ENCODE results near the gene CCDC7.

Gene CCDC7

DNA sequence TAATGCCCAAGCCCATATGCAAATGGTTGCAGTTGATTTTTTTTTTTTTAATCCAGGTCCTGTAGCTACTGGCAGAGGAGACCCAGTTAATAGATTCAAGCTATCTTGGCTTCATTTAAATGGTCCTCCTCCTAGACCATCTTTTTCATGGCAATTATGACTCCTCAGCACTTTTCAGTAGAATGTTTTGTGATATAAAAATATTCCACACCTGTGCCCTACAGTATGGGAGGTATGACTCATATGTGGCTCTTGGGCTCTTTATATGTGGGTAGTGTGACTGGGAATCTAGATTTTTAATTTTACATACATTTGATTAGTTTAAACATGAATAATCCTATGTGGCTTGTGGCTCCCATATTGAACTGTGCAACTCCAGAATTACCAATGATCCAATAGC is 432.0 kb downstream of the CCDC7 start:
- H3K36me3 ChIP-seq (ENCODE audit: control insufficient read depth, insufficient read depth, low read length) = no peaks in the 10 kb centered on the region
- no peak overlapping the region for H3K27ac ChIP-seq (ENCODE audit: low read depth, low read length, severe bottlenecking)
- H3K4me3 ChIP-seq (ENCODE audit: extremely low read depth, insufficient read depth, low read length, poor library complexity, severe bottlenecking) = no peak overlapping the region
- H3K9me3 ChIP-seq (ENCODE audit: control insufficient read depth, low read length) = no peaks in the 10 kb centered on the region
- no peaks in the 10 kb centered on the region for H3K4me1 ChIP-seq (ENCODE audit: control insufficient read depth, insufficient read depth, low read length, poor library complexity, severe bottlenecking)

DNA sequence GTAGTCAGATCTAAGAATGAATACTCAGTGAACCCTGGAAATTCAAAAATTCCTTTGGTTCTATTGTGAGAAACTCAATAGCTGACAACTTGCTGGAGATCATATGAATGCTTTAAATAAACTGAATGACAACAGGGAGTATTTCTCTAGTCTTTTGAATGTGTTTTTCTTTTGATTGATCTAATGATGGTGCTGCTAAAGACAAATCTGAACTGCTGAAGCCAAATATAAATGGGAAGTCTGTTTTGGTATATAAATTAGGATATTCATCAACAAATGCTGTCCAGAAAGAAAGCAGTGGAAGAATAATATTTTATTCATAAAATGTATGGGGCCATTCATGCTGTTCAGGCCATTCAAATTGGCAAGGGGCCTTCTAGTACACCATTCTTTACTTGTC is 432.7 kb downstream of the CCDC7 start:
- no peaks in the 10 kb centered on the region for H3K4me1 ChIP-seq (ENCODE audit: control insufficient read depth, insufficient read depth, low read length, poor library complexity, severe bottlenecking)
- H3K27ac ChIP-seq (ENCODE audit: low read depth, low read length, severe bottlenecking) = no peak overlapping the region
- no peaks in the 10 kb centered on the region for H3K36me3 ChIP-seq (ENCODE audit: control insufficient read depth, insufficient read depth, low read length)
- no peak overlapping the region for H3K4me3 ChIP-seq (ENCODE audit: extremely low read depth, insufficient read depth, low read length, poor library complexity, severe bottlenecking)
- no peaks in the 10 kb centered on the region for H3K9me3 ChIP-seq (ENCODE audit: control insufficient read depth, low read length)

DNA sequence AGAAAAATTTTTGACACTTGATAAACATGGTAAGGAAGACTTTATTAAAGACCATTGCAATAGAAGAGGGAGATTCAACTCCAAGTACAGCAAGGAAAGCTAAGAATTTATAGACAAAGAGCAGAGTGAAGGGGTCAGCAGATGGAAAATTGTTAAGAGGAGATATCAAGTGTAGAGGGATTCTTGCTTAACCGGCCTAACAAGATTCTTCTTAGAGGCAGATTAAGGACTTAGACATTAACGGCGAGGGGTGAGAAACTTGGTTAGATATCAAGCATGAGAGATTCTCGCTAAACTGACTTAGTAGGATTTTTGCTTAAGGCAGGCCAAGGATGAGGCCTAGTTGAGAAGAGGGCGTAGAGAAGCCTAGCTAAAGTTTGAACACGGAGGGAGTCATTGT is 436.1 kb downstream of the CCDC7 start:
- no peak overlapping the region for H3K4me3 ChIP-seq (ENCODE audit: extremely low read depth, insufficient read depth, low read length, poor library complexity, severe bottlenecking)
- WGBS, 2 experiments (ENCODE audit: insufficient coverage in 2 of 2) = 96% methylated on average over 5 of the region's 6 CpGs
- H3K9me3 ChIP-seq (ENCODE audit: control insufficient read depth, low read length) = no peaks in the 10 kb centered on the region
- H3K27ac ChIP-seq (ENCODE audit: low read depth, low read length, severe bottlenecking) = no peak overlapping the region
- H3K36me3 ChIP-seq (ENCODE audit: control insufficient read depth, insufficient read depth, low read length) = no peaks in the 10 kb centered on the region
- no peaks in the 10 kb centered on the region for H3K4me1 ChIP-seq (ENCODE audit: control insufficient read depth, insufficient read depth, low read length, poor library complexity, severe bottlenecking)

DNA sequence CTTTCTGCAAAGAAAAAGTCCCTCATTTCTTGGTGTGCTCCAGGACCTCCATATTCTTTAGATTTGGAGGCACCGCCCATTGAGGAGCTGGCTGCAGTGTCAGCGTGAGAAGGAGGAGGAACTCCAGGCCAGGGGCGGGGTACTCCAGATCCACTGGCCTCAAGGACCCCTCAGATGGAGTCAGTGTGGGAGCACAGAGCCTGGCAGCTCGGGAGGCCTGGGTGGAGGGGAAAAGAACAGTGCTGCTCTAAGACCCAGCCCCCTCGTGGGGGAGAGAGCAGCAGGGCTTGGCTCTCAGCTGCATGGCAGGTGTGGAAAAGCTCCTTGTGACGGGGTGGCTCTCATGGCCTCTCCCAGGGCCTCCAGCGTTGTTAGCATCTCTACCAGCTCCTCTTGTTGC is 441.5 kb downstream of the CCDC7 start:
- Histone ChIP-seq H3K27ac (ENCODE audit: low read depth, low read length, severe bottlenecking) (no peak overlapping the region), H3K36me3 (ENCODE audit: control insufficient read depth, insufficient read depth, low read length) (no peaks in the 10 kb centered on the region), H3K4me1 (ENCODE audit: control insufficient read depth, insufficient read depth, low read length, poor library complexity, severe bottlenecking) (no peaks in the 10 kb centered on the region), H3K4me3 (ENCODE audit: extremely low read depth, insufficient read depth, low read length, poor library complexity, severe bottlenecking) (no peak overlapping the region), H3K9me3 (ENCODE audit: control insufficient read depth, low read length) (no peaks in the 10 kb centered on the region)
- WGBS, 2 experiments (ENCODE audit: insufficient coverage in 2 of 2) = 83 to 89% methylated on average over 6 to 7 of the region's 7 CpGs

DNA sequence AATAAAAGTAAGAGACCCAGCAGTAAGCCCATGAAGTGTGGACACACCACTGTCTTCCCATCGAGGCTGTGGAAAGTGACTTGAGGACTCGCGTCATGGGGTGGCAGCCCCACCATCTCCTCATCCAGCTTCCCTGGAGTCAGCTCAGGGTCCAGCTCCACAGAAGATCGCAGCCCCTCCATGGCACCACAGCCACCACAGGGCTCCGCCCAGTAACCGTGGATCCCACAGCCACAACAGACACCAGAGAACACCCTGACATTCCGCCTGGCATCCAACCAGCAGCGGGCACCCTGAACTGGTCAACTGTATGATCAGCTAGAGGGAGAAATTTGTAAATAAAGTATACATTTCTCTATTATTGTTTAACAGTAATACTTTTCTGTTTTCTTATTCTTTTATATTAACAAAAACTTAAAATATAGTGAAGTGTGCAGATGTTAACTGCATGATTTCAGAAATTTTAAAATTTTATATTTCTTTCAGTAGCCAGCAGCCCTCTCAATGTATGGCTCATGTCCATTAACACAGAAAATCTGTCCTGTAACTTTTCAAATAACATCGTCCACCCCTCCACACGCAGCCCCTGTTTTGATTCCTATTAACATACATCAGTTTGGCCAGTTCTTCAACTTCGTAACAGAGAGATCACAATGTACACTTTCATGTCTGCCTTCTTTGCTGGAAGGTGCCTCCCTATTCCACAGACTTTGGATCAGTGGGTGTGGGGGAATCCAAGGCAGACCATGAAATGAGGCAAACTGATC is 442.4 kb downstream of the CCDC7 start:
- H3K9me3 ChIP-seq (ENCODE audit: control insufficient read depth, low read length) = no peaks in the 10 kb centered on the region
- no peaks in the 10 kb centered on the region for H3K36me3 ChIP-seq (ENCODE audit: control insufficient read depth, insufficient read depth, low read length)
- WGBS, 2 experiments (ENCODE audit: insufficient coverage in 2 of 2) = 95 to 100% methylated on average over 5 to 6 of the region's 11 CpGs
- no peak overlapping the region for H3K4me3 ChIP-seq (ENCODE audit: extremely low read depth, insufficient read depth, low read length, poor library complexity, severe bottlenecking)
- H3K27ac ChIP-seq (ENCODE audit: low read depth, low read length, severe bottlenecking) = no peak overlapping the region
- H3K4me1 ChIP-seq (ENCODE audit: control insufficient read depth, insufficient read depth, low read length, poor library complexity, severe bottlenecking) = no peaks in the 10 kb centered on the region

DNA sequence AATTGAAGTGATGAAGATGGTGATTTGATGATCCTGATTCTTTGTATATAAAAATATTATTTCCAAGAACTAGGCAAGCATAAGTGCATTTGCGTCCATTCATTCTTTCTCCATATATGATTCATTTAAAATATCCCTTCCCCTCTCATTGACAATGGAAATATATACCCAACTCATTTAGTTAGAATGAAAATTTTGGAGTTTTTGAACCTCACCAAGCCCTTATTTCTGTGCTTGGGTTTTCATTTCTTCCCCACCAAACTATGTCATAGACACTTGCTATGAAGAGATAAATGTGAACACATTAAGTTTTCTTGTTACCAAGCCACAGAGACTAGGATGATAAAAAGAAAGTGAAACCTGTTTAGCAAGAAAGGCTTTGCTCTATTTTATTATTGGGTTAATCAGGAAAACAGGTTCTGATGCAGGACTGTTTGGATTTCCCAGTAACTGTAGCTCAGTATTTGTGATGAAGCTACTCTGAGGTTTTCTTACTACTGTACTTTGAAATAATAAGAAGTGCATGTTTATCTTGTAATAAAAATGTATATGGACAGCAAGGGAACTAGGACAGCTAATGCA is 443.8 kb downstream of the CCDC7 start:
- Histone ChIP-seq H3K4me1 (ENCODE audit: control insufficient read depth, insufficient read depth, low read length, poor library complexity, severe bottlenecking) (no peaks in the 10 kb centered on the region), H3K9me3 (ENCODE audit: control insufficient read depth, low read length) (no peaks in the 10 kb centered on the region), H3K36me3 (ENCODE audit: control insufficient read depth, insufficient read depth, low read length) (no peaks in the 10 kb centered on the region), H3K4me3 (ENCODE audit: extremely low read depth, insufficient read depth, low read length, poor library complexity, severe bottlenecking) (no peak overlapping the region), H3K27ac (ENCODE audit: low read depth, low read length, severe bottlenecking) (no peak overlapping the region)
- WGBS, 2 experiments (ENCODE audit: insufficient coverage in 2 of 2) = no CpG with 5 or more reads among the region's 1 CpG

DNA sequence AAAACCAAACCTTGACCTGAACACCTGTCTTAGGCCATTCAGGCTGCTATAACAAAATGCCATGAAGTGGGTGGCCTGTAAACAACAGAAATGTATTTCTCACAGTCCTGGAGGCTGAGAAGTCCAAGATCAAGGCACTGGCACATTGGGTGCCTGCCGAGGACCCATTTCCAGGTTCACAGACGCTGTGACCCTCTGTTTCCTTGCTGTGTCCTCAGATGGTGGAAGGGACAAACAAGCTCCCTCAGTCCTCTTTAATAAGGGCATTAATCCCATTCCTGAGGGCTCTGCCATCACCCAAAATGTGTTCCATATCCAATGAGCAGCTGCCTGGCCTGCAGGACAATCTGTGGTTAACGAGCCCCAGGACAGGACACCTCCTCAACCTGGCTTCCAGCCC is 444.5 kb downstream of the CCDC7 start:
- H3K4me3 ChIP-seq (ENCODE audit: extremely low read depth, insufficient read depth, low read length, poor library complexity, severe bottlenecking) = no peak overlapping the region
- 90 to 100% methylated on average over 2 of the region's 3 CpGs for WGBS, 2 experiments (ENCODE audit: insufficient coverage in 2 of 2)
- no peak overlapping the region for H3K27ac ChIP-seq (ENCODE audit: low read depth, low read length, severe bottlenecking)
- no peaks in the 10 kb centered on the region for H3K4me1 ChIP-seq (ENCODE audit: control insufficient read depth, insufficient read depth, low read length, poor library complexity, severe bottlenecking)
- H3K36me3 ChIP-seq (ENCODE audit: control insufficient read depth, insufficient read depth, low read length) = peaks cover 3% of the 10 kb centered on the region
- no peaks in the 10 kb centered on the region for H3K9me3 ChIP-seq (ENCODE audit: control insufficient read depth, low read length)

DNA sequence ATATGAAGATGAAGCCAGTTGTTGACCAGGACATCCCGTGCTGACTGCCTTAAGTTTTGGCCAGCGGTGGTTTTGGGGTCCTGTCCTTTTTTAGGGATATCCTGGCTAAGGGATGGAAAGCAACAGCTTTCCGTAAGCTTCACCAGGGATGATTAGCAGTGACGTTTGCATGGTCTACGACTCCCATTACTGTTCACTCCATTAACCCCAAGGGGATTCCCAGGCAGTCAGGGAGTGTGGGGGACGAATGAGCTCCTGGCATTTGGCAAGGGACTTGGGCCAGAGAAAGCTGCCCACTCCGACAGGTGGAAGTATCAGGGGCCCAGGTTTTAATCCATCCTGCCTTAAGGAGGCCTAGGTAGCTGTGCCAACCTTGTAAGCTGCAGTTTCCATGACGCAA is 445.3 kb downstream of the CCDC7 start:
- 93 to 100% methylated on average over 6 to 7 of the region's 8 CpGs for WGBS, 2 experiments (ENCODE audit: insufficient coverage in 2 of 2)
- Histone ChIP-seq H3K9me3 (ENCODE audit: control insufficient read depth, low read length) (no peaks in the 10 kb centered on the region), H3K4me1 (ENCODE audit: control insufficient read depth, insufficient read depth, low read length, poor library complexity, severe bottlenecking) (no peaks in the 10 kb centered on the region), H3K4me3 (ENCODE audit: extremely low read depth, insufficient read depth, low read length, poor library complexity, severe bottlenecking) (no peak overlapping the region), H3K27ac (ENCODE audit: low read depth, low read length, severe bottlenecking) (no peak overlapping the region), H3K36me3 (ENCODE audit: control insufficient read depth, insufficient read depth, low read length) (peaks cover 10% of the 10 kb centered on the region)

DNA sequence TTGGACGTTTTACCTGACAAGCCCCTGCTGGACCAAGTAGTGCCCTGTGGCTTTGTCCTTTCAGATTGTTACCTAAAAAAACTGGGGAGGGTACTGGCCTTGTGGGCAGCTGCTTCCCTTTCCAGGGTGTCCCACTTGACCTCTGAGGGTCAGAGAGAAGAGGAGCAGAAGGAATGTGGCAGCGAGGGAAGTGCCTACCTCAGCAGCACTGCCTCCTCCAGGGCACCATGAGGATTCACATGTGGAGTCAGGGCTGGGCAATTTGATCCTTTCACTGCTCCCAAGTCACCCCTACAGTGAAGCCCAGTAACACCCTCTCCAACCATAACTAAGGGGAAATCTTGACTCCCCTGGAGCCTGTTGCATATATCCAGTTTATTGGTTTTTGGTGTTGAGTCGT is 447.5 kb downstream of the CCDC7 start:
- Histone ChIP-seq H3K36me3 (ENCODE audit: control insufficient read depth, insufficient read depth, low read length) (peaks cover 30% of the 10 kb centered on the region), H3K9me3 (ENCODE audit: control insufficient read depth, low read length) (no peaks in the 10 kb centered on the region)
- no CpG with 5 or more reads among the region's 3 CpGs for WGBS, 2 experiments (ENCODE audit: insufficient coverage in 2 of 2)

DNA sequence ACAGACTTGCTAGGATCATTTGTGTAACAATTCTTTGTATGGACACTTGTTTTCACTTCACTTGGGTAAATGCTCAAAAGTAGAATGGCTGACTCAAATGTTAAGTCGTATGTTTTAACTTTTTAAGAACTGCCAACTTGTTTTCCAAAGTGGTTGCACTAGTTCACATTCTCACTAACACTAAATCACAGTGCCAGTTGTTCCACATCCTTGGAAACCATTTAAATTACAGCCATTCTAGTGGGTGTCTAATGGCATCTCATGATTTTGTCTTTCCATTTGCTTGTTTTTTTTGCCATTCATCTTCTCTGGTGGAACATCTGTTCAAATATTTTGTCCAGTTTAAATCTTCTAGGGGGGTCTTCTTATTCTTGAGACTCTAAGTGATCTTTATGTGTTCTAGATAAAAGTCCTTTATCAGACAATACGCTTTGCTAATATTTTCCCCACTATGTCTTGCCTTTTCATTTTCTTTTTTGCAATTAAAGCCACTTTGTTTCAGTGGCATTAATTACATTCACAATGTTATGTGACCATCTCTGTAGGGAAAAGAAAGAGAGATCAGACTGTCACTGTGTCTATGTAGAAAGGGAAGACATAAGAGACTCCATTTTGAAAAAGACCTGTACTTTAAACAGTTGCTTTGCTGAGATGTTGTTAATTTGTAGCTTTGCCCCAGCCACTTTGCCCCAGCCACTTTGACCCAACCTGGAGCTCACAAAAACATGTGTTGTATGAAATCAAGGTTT is 448.1 kb downstream of the CCDC7 start:
- no peaks in the 10 kb centered on the region for H3K4me1 ChIP-seq (ENCODE audit: control insufficient read depth, insufficient read depth, low read length, poor library complexity, severe bottlenecking)
- WGBS, 2 experiments (ENCODE audit: insufficient coverage in 2 of 2) = 100% methylated on average over 1 of the region's 2 CpGs; no CpG with 5 or more reads in 1 of the 2 experiments
- no peak overlapping the region for H3K4me3 ChIP-seq (ENCODE audit: extremely low read depth, insufficient read depth, low read length, poor library complexity, severe bottlenecking)
- no peaks in the 10 kb centered on the region for H3K9me3 ChIP-seq (ENCODE audit: control insufficient read depth, low read length)
- H3K36me3 ChIP-seq (ENCODE audit: control insufficient read depth, insufficient read depth, low read length) = peaks cover 37% of the 10 kb centered on the region
- no peak overlapping the region for H3K27ac ChIP-seq (ENCODE audit: low read depth, low read length, severe bottlenecking)

More for the DNA sequence above, 447.5 kb downstream of the CCDC7 start:
- H3K4me1 ChIP-seq (ENCODE audit: control insufficient read depth, insufficient read depth, low read length, poor library complexity, severe bottlenecking) = no peaks in the 10 kb centered on the region
- H3K4me3 ChIP-seq (ENCODE audit: extremely low read depth, insufficient read depth, low read length, poor library complexity, severe bottlenecking) = no peak overlapping the region
- H3K27ac ChIP-seq (ENCODE audit: low read depth, low read length, severe bottlenecking) = no peak overlapping the region

Measured in mesodermal cell (in vitro differentiated cells).